ENCODE measurements around the gene PIK3AP1. TPM values are rescaled to one million over a fixed set of nuclear protein-coding genes. Genes with fewer than 3 reads are reported as not detected.
"Not testable (repeated sequence)": the region's sequence is repeated elsewhere in the genome, so short reads cannot be mapped to it uniquely, and the experiment has no call there.

PIK3AP1 gene
- polyA plus RNA-seq, 2 of the 4 experiments (the other 2 are of a cell fraction) = 1.6 to 3.2 TPM

DNA sequence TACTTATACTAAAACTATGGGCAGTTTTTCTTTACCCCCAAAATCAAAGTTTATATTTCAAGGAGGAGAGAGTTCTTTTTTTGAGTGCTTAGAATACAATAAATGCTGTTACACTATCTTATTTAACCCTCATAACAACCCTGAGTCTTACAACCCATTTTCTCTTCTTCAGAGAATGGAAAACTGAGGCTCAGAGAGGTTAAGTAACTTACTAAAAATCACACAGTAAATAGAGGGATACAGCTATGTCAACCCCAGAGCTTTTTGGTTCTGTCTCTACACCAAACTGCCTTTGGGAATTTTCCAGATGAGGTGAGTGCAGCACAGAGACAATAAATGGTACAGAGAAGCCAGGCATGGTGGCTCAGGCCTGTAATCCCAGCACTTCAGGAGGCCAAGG, 25.6 kb upstream of the PIK3AP1 start:
- H3K4me2 ChIP-seq = no peak overlapping the region
- FAIRE-seq (no peak), ATAC-seq (no peak), DNase-seq (ENCODE audit: low read depth in 1 of 2, low spot score in 1 of 2) (no peak)
- H3K4me3 ChIP-seq = no peak overlapping the region
- no peaks in the 10 kb centered on the region for H3K4me1 ChIP-seq
- no peak overlapping the region for H3K27ac ChIP-seq
- no peaks in the 10 kb centered on the region for H3K9me3 ChIP-seq
- ChIA-PET CTCF (no interaction called here), POLR2A (no interaction called here)
- no peak for TF ChIP-seq CHD2 (IDR thresholded peaks at IDR 0.05; ENCODE audit: low read length, partially characterized antibody)
- no peak for TF ChIP-seq TFCP2L1 (CRISPR knock-in tag; IDR thresholded peaks at IDR 0.05)
- TF ChIP-seq, protein P1, sequence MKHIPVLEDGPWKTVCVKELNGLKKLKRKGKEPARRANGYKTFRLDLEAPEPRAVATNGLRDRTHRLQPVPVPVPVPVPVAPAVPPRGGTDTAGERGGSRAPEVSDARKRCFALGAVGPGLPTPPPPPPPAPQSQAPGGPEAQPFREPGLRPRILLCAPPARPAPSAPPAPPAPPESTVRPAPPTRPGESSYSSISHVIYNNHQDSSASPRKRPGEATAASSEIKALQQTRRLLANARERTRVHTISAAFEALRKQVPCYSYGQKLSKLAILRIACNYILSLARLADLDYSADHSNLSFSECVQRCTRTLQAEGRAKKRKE (CRISPR knock-in tag; IDR thresholded peaks at IDR 0.05; ENCODE audit: low read depth) = no peak
- no peak for TF ChIP-seq TP53 (CRISPR knock-in tag; IDR thresholded peaks at IDR 0.05)
- TF ChIP-seq GATA3 (IDR thresholded peaks at IDR 0.05; ENCODE audit: borderline replicate concordance) = no peak
- TF ChIP-seq EHF (CRISPR knock-in tag; IDR thresholded peaks at IDR 0.05) = no peak
- TF ChIP-seq ZC3H11A (IDR thresholded peaks at IDR 0.05) = no peak
- no peak for TF ChIP-seq RCOR1 (IDR thresholded peaks at IDR 0.05; ENCODE audit: low read depth, low read length)
- TF ChIP-seq HEYL (CRISPR knock-in tag; IDR thresholded peaks at IDR 0.05) = no peak
- TF ChIP-seq HDAC2 (IDR thresholded peaks at IDR 0.05) = no peak
- TF ChIP-seq PHF8 (IDR thresholded peaks at IDR 0.05; ENCODE audit: borderline replicate concordance, low read depth) = no peak
- TF ChIP-seq HOXA7 (CRISPR knock-in tag; IDR thresholded peaks at IDR 0.05) = no peak
- TF ChIP-seq SREBF2 (IDR thresholded peaks at IDR 0.05) = no peak
- TF ChIP-seq RFX5 (IDR thresholded peaks at IDR 0.05) = no peak

DNA sequence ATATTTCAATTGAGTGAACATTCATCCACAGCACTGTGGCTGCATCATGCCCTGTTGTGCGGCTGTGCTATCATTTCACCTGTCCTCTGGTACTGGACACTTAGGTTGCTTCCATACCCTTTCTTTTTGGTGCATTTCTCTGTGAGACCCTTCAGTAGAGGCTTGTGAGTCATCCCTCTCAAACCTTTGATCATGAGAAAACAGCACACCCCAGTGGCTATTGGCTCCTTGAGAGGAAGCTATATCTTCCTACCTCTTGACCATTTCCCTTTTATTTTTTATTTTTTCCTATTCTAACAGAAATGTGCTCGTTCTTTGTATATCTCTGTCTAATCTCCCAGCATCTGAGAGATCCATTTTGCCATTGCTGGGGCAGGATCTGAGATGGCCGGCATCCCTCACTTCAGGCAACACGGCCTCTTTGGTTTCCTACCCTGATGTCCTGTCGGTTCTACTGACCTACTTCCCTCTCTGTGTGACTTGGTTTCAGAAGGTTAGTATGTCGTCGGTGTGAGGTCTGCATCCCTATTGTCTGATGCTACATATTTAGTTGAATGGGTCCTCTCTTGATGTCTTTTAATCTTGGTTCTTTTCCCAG, 23.8 kb upstream of the PIK3AP1 start:
- Histone ChIP-seq H3K4me1 (no peaks in the 10 kb centered on the region), H3K4me3 (no peak overlapping the region), H3K4me2 (no peak overlapping the region), H3K9me3 (no peaks in the 10 kb centered on the region), H3K27ac (no peak overlapping the region)
- no peak for FAIRE-seq
- ChIA-PET CTCF (interaction anchor here (0.6 to 2.2 kb wide), 5 partner anchors 72 to 349 kb away, joined by 3 to 6 read pairs (median 3); no protein-coding TSS in a partner anchor), POLR2A (no interaction called here)
- TF ChIP-seq POLR2A (IDR thresholded peaks at IDR 0.05; ENCODE audit: low read length) (no peak), RNF2 (IDR thresholded peaks at IDR 0.05; ENCODE audit: borderline replicate concordance, low read depth) (no peak), RARB (CRISPR knock-in tag; IDR thresholded peaks at IDR 0.05) (no peak), MYC (IDR thresholded peaks at IDR 0.05; ENCODE audit: borderline replicate concordance, low read length) (no peak), HDAC2 (IDR thresholded peaks at IDR 0.05) (no peak), FOSL2 (IDR thresholded peaks at IDR 0.05) (no peak), FOSL2 (CRISPR knock-in tag; IDR thresholded peaks at IDR 0.05) (0 out of 2 replicates have a peak, but pooled peaks have one; percentile 21), RAD21 (conservative IDR thresholded peaks at IDR 0.05 in 1 of 2, IDR thresholded peaks at IDR 0.05 in 1 of 2) (peak; percentile 42 to 47), SMC3 (IDR thresholded peaks at IDR 0.05) (peak; percentile 32; the same call in 1 of the 3 replicates), NFE2L2 (conservative IDR thresholded peaks at IDR 0.05; ENCODE audit: low read length) (no peak), CEBPB (IDR thresholded peaks at IDR 0.05) (no peak), CBX2 (IDR thresholded peaks at IDR 0.05; ENCODE audit: borderline replicate concordance, low read depth) (no peak), RFX5 (IDR thresholded peaks at IDR 0.05) (no peak), KDM5A (IDR thresholded peaks at IDR 0.05) (no peak), ZNF302 (CRISPR knock-in tag; IDR thresholded peaks at IDR 0.05) (no peak), TFCP2L1 (CRISPR knock-in tag; IDR thresholded peaks at IDR 0.05) (no peak)
- TF ChIP-seq, protein P1 (CRISPR knock-in tag; IDR thresholded peaks at IDR 0.05; ENCODE audit: low read depth) = no peak
- TF ChIP-seq, protein P2, sequence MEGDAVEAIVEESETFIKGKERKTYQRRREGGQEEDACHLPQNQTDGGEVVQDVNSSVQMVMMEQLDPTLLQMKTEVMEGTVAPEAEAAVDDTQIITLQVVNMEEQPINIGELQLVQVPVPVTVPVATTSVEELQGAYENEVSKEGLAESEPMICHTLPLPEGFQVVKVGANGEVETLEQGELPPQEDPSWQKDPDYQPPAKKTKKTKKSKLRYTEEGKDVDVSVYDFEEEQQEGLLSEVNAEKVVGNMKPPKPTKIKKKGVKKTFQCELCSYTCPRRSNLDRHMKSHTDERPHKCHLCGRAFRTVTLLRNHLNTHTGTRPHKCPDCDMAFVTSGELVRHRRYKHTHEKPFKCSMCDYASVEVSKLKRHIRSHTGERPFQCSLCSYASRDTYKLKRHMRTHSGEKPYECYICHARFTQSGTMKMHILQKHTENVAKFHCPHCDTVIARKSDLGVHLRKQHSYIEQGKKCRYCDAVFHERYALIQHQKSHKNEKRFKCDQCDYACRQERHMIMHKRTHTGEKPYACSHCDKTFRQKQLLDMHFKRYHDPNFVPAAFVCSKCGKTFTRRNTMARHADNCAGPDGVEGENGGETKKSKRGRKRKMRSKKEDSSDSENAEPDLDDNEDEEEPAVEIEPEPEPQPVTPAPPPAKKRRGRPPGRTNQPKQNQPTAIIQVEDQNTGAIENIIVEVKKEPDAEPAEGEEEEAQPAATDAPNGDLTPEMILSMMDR (IDR thresholded peaks at IDR 0.05) = peak; percentile 27; the same call in 2 of the 3 replicates
- TF ChIP-seq, protein P3, sequence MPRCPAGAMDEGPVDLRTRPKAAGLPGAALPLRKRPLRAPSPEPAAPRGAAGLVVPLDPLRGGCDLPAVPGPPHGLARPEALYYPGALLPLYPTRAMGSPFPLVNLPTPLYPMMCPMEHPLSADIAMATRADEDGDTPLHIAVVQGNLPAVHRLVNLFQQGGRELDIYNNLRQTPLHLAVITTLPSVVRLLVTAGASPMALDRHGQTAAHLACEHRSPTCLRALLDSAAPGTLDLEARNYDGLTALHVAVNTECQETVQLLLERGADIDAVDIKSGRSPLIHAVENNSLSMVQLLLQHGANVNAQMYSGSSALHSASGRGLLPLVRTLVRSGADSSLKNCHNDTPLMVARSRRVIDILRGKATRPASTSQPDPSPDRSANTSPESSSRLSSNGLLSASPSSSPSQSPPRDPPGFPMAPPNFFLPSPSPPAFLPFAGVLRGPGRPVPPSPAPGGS (IDR thresholded peaks at IDR 0.05) = no peak
- 69% methylated on average over 7 of the region's 7 CpGs for WGBS (ENCODE audit: missing lambda C conversion rate)
- no peak for DNase-seq (ENCODE audit: low read depth in 1 of 2, low spot score in 1 of 2)
- ATAC-seq = peak; percentile 59 to 72; a peak in 5 of 6 replicates

DNA sequence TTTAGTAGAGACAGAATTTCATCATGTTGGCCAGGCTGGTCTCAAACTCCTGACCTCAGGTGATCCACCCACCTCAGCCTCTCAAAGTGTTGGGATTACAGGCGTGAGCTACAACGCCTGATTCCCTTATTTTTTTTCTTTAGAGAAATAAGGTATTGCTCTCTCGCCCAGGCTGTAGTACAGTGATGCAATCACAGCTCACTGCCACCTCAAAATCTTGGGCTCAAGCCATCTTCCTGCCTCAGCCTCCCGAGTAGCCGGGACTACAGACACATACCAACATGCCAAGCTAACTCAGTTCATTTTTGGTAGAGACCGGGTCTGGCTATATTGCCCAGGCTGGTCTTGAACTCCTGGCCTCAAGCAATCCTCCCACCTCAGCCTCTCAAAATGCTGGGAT, 21.2 kb upstream of the PIK3AP1 start:
- WGBS (ENCODE audit: missing lambda C conversion rate) = 61% methylated on average over 6 of the region's 6 CpGs
- H3K4me2 ChIP-seq; H3K9me3 ChIP-seq; H3K4me3 ChIP-seq; DNase-seq (ENCODE audit: low read depth in 1 of 2, low spot score in 1 of 2); ATAC-seq; H3K4me1 ChIP-seq; POLR2A ChIA-PET; FAIRE-seq; H3K27ac ChIP-seq: not testable (repeated sequence)
- CTCF ChIA-PET = interaction anchor here (1.1 to 1.5 kb wide), 2 partner anchors 12 to 22 kb away, joined by 5 to 6 read pairs; no protein-coding TSS in a partner anchor
